Hippocampal formation (tissue), 2 donors: ENCODE results near the gene TOX2.

Source experiments
- DNase-seq, 2 donors: peaks; one replicate each; lab custom pipeline; 2025; lab: John Stamatoyannopoulos, UW

Gene TOX2

GRCh38 chr20:43916073-43916880 is 1.6 kb downstream of the TOX2 start:
- DNase-seq, result no peak

DNA sequence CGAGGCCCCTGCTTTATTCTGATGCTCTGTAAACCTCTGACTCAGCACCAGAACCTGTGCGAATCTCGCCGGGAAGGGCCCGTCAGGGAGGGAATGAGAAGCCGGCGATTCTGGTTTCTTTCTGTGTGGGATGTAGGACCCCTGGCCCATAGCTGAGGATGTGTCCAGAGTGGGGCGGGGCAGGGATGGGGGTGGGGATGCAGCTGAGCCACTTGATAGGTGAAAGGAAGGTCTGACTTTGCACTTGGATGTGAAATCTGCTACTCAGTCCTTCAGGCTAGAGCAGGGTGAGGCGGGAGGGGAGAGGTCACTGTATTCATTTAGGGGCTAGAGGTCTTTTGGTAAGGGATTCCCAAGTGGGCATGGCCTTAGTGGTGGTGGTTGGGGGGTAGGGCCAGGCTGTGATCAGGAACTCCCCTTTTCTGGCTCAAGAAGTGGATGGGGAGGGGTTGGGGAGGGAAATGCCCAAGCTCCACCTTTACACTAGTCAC is 2.3 kb downstream of the TOX2 start:
- no peak for DNase-seq

DNA sequence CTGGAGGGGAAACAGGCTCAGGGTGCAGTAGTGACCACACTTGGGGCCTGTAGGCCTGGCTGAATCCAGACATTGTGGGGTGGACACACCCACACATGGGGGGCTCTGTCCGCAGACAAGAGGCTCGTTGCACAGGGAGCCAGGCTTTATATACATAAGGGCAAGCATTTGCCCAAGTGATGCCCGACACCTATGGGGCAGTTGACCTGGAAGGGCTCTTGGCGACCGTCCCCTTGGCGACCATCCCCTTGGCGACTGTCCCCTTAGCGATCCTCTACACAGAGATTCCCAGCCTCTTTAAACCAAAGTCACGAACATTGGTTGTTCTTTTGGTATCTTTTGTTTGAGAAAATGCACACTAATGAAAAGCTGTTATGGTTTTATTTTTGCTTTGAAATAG is 2.7 kb downstream of the TOX2 start:
- DNase-seq, result no peak

- DNase-seq, result no peak
Observed at GRCh38 chr20:43919686-43920403, 5.2 kb downstream of the TOX2 start.

DNA sequence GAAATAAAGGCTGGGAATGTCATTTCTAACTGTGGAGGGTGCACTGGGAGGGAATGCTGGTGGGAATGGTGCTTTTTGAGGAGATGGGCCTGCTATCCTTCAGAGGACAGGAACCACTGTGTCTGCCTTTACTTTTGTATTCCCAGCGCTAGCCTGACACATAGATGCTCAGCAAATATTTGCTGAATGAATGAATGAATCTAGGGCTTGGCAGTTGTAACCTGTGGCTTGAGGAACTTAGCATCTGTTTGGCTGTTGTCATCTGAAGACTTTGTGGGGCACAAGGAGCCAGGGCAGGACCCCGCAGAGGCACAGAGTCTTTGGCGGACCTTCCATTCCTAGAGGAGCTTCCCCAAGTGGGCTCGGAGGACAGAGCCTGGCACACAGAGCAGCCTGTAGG is 6.1 kb downstream of the TOX2 start:
- DNase-seq, result no peak

GRCh38 chr20:43921227-43921780 is 6.7 kb downstream of the TOX2 start:
- DNase-seq, result no peak

DNA sequence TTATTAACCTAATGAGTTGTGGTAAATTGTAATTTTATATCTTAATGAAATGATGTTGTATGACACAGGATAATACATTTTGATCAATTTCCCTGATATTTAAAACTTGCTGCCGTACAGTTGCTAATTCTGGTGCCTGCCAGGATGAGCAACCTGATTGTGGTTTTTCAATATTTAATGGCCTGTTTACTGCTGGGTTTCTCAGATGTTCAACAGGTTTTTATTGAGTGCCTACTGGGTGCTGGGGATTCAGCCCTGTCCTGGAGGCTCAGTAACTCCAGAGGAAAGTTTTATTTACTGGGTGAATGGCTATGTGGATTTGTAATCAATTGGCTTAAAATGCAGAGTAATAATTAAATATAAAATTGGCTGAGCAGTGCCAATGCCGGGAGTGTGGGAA is 8.0 kb downstream of the TOX2 start:
- no peak for DNase-seq

DNA sequence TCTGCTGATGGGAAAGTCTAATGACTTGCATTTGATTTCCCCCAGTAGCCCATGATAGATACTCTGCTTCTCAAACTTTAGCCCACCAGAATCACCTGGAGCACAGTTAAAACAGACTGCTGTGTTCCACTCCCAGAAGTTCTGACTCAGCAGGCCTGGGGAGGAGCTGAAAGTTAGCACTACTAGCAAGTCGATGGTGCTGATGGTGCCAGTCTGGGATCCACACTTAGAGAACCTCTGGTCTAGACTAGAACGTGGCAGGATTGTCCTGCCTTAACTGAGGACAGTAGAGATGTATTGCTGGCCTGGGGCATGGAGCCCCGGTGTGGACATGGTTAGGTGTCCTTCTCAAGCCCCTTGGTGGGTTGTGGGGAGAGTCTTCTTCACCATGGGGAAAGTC is 8.7 kb downstream of the TOX2 start:
- DNase-seq, result no peak

GRCh38 chr20:43923917-43924316 is 9.3 kb downstream of the TOX2 start:
- no peak for DNase-seq

DNA sequence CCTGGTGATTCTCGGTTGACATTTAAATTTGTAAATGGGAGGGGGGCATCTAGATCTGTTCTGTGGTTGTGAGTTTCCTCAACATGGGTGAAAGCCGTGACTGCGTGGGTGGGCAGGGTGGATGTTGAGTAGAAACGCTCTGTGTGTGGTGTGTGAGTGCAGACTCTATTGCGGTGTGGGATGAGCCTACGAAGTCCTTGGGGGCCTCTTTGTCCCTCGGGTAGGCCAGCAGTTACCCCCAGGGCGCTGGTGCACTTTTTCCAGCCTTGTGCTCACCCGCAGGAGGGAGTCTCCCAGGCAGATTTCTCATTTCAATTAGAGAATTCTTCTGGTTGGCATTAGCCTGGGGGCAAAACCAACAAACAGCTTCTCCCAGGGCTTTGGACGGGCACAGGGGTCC is 10.6 kb downstream of the TOX2 start:
- DNase-seq, result no peak

DNA sequence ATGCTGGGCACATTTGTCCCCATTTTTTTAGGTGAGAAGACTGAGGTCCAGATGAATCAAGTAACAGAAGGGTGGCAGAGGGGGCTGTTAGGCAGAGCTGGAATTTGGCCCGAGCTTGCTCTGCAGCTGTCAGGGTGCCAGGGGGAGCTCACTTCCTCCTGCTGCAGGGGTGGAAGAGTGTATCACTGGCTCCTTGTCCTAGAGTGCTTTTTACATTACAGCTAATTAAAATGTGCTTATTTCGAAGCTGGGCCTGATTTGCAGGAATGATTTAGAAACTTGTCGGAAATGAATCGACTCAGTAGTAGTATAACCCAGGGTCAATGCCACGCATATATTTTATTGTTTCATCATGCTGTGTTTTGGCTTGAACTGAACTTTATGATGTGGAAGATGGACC is 11.1 kb downstream of the TOX2 start:
- DNase-seq, result peak in 1 of 2 donors; percentile 17

- no peak for DNase-seq
Observed at GRCh38 chr20:43926287-43927050, 11.8 kb downstream of the TOX2 start.

DNA sequence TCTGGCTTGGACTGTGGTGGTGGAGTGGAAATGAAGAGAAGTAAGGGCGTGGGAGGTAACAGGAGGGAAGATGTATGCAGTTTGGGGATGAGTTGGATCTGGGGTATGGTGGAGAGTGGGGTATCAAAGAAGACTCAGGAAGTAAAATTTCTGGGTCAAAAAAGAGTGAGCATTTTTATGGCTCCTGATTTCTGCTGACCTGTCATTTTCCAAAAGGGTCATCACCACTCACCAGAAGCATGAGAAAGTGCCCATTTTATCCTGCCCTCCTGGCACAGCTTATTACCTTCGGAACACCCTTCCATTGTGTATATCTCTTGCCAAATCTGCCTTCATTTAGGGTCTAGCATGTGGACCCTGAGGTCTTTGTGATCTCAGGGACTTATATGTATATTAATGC is 17.3 kb downstream of the TOX2 start:
- DNase-seq, result no peak

DNA sequence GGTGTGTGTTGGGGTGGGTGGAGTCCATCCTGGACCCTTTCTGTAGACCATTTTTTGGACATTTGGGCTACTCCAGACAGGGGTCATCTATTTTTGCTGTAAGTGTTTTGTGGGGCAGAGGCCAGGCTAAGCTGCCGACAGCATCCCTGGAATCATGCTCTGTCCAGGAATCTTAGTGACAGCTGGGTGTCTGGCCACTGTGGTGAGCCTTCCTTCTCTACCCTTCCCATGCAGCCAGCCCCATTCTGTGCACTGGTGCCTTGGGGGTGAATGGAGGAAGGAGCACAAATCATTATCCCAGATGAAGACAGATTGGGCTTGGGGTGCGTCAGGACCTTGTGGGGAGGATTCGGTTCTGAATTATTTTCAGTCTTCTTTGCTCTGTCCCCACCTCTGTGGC is 20.2 kb downstream of the TOX2 start:
- no peak for DNase-seq

- no peak for DNase-seq
Observed at GRCh38 chr20:43936104-43936770, 21.6 kb downstream of the TOX2 start.

DNA sequence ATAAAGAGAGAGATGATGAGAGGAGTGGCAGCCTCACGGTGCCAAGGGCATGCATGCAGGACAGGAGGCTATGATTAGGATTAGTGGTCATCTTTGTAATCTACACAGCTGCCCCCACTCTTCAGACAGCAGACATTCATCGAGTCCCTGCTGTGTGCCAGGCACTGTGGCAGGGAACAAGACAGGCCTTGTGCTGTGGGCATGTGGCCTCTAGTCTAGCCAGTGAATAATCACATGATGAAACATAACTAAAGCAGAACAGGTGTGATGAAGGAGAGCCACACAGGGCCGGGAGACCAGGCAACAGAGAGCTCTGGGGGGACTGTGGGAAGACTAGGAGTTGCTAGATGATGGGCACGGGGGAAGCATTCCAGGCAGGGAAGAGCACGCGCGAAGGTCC is 22.2 kb downstream of the TOX2 start:
- DNase-seq, result no peak

DNA sequence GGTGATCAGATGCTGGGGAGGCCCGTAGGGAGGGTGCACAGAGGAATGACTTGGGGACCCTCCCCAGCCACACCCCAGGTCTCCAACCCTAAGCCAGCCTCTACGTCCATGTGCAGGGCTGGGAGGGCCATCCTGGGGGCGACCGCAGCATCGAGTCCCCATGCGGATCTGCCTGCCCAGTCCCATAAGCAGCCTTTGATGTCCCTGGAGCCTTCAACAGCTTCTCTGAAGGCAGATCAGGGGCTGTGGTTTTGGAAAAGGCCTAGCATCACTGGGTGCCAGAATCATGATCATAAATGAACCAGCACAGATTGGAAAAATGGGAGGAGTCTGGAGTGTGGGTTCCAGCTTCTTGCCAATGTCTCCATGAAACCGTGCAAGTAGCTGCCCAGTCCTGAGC is 22.9 kb downstream of the TOX2 start:
- no peak for DNase-seq

DNA sequence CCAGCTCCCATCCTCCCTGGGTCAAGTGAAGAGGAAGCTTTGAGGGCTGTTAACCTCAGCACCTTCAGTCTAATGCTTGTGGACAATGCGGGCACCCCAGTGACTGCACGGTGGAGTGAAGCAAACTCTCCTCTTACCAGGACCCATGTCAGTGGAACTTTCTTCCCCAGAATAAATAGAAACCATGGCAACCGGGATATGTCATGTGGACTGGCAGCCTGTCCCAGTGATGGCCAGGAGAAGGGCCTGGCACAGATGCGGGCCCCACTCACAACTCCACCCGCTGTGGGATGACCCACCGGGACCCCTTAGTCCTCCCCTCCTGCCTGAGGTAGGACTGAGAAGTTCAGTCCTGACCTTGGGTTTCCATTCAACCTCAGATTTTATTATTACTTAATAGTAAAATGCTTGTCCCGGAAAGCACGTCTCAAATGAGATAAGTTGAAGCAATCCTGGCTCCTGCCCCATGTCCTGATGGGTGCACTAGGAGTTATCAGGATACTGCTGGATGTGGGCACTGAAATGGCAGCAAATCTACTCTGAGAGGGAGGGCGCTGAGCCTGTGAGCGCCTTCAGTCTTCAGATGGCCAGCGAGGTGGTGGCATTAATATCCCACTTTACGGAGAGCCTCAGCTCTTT is 23.5 kb downstream of the TOX2 start:
- no peak for DNase-seq

DNA sequence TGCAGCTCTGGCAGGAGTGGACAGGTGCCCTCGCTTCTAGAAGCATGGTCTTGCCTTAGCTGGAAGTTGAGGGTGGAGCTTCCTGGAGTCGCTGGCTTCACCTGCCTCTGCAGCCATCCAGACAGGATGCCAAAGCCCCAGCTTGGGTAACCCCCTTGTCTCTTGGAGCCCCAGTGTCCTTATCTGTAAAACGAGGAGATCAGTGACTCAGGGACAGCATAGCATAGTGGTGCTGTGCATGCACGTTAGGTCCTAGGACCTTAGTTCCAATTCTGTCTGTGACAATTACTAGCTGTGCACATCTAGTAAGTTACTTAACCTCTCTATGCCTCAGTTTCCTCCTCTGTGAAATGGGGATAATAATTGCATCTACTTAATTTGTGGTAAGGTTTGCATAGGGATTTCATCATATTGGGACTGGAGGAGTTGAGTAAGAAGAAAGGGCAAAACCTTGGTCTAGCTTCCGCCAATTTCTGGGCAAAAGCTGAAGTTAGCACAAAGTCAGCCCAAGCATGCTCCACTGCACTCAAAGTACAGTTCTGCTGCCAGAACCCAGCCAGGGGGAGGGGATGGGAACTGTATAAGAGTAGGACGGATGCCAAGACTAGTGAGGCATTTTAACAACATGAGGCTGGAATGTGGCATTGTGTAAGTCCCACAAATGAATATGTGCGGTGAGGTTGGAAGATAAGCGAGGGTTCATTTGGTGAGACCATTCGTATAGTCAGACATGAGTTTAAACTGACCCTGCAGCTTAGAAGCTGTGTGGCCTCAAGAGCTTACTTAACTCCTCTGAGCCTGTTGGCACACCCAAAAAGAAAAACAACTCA is 24.5 kb downstream of the TOX2 start:
- DNase-seq, result peak in 1 of 2 donors; percentile 9

- no peak for DNase-seq
Observed at GRCh38 chr20:43939762-43940121, 25.1 kb downstream of the TOX2 start.
